Measurements from ENCODE around the gene CDC123.
"Not testable (repeated sequence)": the region's sequence is repeated elsewhere in the genome, so short reads cannot be mapped to it uniquely, and the experiment has no call there.

The CDC123 gene

GRCh38 chr10:12237265-12238220, 41.6 kb downstream of the CDC123 start:
- DNase-seq = no peak

- DNase-seq = no peak
Observed at GRCh38 chr10:12238821-12239220, 42.8 kb downstream of the CDC123 start.

GRCh38 chr10:12241810-12242529, 46.0 kb downstream of the CDC123 start:
- DNase-seq = no peak

GRCh38 chr10:12243864-12244620, 48.1 kb downstream of the CDC123 start:
- no peak for DNase-seq

GRCh38 chr10:12250181-12250580, 54.2 kb downstream of the CDC123 start:
- no peak for DNase-seq

- DNase-seq = not testable (repeated sequence)
Observed at GRCh38 chr10:12250702-12251101, 54.7 kb downstream of the CDC123 start.

- DNase-seq = no peak
Observed at GRCh38 chr10:12251581-12251980, 55.6 kb downstream of the CDC123 start.

- DNase-seq = no peak
Observed at GRCh38 chr10:12252882-12253546, 57.0 kb downstream of the CDC123 start.

GRCh38 chr10:12255048-12255447, 59.1 kb downstream of the CDC123 start:
- DNase-seq = no peak

GRCh38 chr10:12259988-12260387, 64.0 kb downstream of the CDC123 start:
- DNase-seq = no peak

GRCh38 chr10:12262278-12262981, 66.4 kb downstream of the CDC123 start:
- no peak for DNase-seq

GRCh38 chr10:12264204-12264940, 68.4 kb downstream of the CDC123 start:
- DNase-seq = peak; percentile 76

- no peak for DNase-seq
Observed at GRCh38 chr10:12269056-12269455, 73.1 kb downstream of the CDC123 start.

GRCh38 chr10:12271210-12271540, 75.2 kb downstream of the CDC123 start:
- no peak for DNase-seq

- DNase-seq = not testable (repeated sequence)
Observed at GRCh38 chr10:12277862-12278261, 81.9 kb downstream of the CDC123 start.

- DNase-seq = no peak
Observed at GRCh38 chr10:12279281-12279680, 83.3 kb downstream of the CDC123 start.

GRCh38 chr10:12287772-12288171, 91.8 kb downstream of the CDC123 start:
- DNase-seq = no peak

- not testable (repeated sequence) for DNase-seq
Observed at GRCh38 chr10:12297784-12298183, 101.8 kb downstream of the CDC123 start.

- DNase-seq = no peak
Observed at GRCh38 chr10:12299222-12299965, 103.4 kb downstream of the CDC123 start.
